Osteocyte (in vitro differentiated cells): ENCODE data around the gene CDH26. TPM values are rescaled to one million over a fixed set of nuclear protein-coding genes. Genes with fewer than 3 reads are reported as not detected.

ENCODE experiments used
- DNase-seq: peaks from one replicate; pipeline ENCODE4 v3.0.0; 2021; ENCODE audit warnings: mixed read lengths; ENCODE audit not compliant: unreplicated experiment; ENCODE audit errors: extremely low spot score
- H3K27ac Mint-ChIP-seq: one replicate; pipeline ENCODE4 v1.8.0; 2021; ENCODE audit warnings: mild to moderate bottlenecking, mixed read lengths; ENCODE audit not compliant: unreplicated experiment
- H3K27me3 Mint-ChIP-seq: one replicate; pipeline ENCODE4 v1.8.0; 2021; ENCODE audit warnings: mixed read lengths; ENCODE audit not compliant: unreplicated experiment
- H3K36me3 Mint-ChIP-seq: one replicate; pipeline ENCODE4 v1.8.0; 2021; ENCODE audit warnings: mixed read lengths; ENCODE audit not compliant: unreplicated experiment
- H3K4me1 Mint-ChIP-seq: one replicate; pipeline ENCODE4 v1.8.0; 2021; ENCODE audit warnings: mixed read lengths; ENCODE audit not compliant: unreplicated experiment
- H3K4me3 Mint-ChIP-seq: one replicate; pipeline ENCODE4 v1.8.0; 2021; ENCODE audit warnings: mild to moderate bottlenecking, moderate library complexity, mixed read lengths; ENCODE audit not compliant: unreplicated experiment
- H3K9me3 Mint-ChIP-seq: one replicate; pipeline ENCODE4 v1.8.0; 2021; ENCODE audit warnings: mixed read lengths; ENCODE audit not compliant: unreplicated experiment
- total RNA-seq: library from RNA; stranded (reverse); gene quantifications from 2 replicates; pipeline ENCODE4 v1.2.1, GENCODE V29; 2021
- TF ChIP-seq, protein P1 (sequence below): fragments of 200-600 bp; sonication (generic); IDR thresholded peaks from 2 replicates; pipeline ENCODE4 v1.5.0; 2021; ENCODE audit warnings: antibody characterized with exemption, mild to moderate bottlenecking, moderate library complexity

The CDH26 gene
- total RNA-seq, 1 donor from 2014 or later: 0.46 TPM

- Mint-ChIP-seq H3K4me1 (peaks cover 41% of the 10 kb centered on the region), H3K4me3 (no peak overlapping the region), H3K36me3 (no peaks in the 10 kb centered on the region), H3K27me3 (peaks cover 3% of the 10 kb centered on the region), H3K9me3 (no peaks in the 10 kb centered on the region), H3K27ac (peak overlapping the region; percentile 79)
- TF ChIP-seq, protein P1, sequence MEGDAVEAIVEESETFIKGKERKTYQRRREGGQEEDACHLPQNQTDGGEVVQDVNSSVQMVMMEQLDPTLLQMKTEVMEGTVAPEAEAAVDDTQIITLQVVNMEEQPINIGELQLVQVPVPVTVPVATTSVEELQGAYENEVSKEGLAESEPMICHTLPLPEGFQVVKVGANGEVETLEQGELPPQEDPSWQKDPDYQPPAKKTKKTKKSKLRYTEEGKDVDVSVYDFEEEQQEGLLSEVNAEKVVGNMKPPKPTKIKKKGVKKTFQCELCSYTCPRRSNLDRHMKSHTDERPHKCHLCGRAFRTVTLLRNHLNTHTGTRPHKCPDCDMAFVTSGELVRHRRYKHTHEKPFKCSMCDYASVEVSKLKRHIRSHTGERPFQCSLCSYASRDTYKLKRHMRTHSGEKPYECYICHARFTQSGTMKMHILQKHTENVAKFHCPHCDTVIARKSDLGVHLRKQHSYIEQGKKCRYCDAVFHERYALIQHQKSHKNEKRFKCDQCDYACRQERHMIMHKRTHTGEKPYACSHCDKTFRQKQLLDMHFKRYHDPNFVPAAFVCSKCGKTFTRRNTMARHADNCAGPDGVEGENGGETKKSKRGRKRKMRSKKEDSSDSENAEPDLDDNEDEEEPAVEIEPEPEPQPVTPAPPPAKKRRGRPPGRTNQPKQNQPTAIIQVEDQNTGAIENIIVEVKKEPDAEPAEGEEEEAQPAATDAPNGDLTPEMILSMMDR: peak; percentile 89
- no peak for DNase-seq
Observed at GRCh38 chr20:60057123-60057865, 99.1 kb downstream of the CDH26 start.

GRCh38 chr20:60057866-60058807, 99.9 kb downstream of the CDH26 start:
- DNase-seq: peak; percentile 82
- H3K9me3 Mint-ChIP-seq: no peaks in the 10 kb centered on the region
- H3K36me3 Mint-ChIP-seq: no peaks in the 10 kb centered on the region
- peak overlapping the region; percentile 79 for H3K27ac Mint-ChIP-seq
- H3K4me1 Mint-ChIP-seq: peaks cover 49% of the 10 kb centered on the region
- H3K27me3 Mint-ChIP-seq: peaks cover 3% of the 10 kb centered on the region
- TF ChIP-seq, protein P1: no peak
- no peak overlapping the region for H3K4me3 Mint-ChIP-seq

- Mint-ChIP-seq H3K4me3 (no peak overlapping the region), H3K4me1 (peaks cover 57% of the 10 kb centered on the region), H3K27me3 (no peaks in the 10 kb centered on the region), H3K9me3 (no peaks in the 10 kb centered on the region), H3K27ac (peak overlapping the region; percentile 79), H3K36me3 (no peaks in the 10 kb centered on the region)
- TF ChIP-seq, protein P1: no peak
- DNase-seq: peak; percentile 59
Observed at GRCh38 chr20:60058879-60059278, 100.7 kb downstream of the CDH26 start.

DNA sequence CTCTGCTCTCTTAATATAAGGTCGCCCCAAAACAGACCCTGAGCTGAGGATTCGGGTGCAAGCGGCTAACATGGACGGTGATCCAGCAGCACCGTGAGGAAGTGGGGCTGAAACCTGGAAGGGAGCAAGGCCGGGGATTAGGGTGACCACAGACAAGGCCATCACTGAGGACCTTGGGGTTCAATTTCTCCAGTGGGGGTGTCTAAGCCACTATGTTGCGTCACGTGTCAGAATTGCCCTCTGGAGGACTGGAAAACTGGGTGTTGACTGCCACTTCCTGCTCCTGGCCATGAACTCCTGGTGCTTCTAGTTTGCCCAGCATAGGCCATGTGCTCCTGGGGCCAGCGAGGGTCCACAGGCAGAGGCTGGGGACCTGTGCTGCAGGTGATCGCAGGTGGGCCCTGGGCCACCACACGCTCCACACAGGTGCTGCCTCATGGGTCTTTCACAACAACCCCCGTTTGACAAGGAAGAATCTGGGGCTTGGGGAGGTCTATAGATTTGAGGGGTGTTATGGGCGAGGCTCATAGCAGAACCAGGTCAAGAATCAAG, 101.9 kb downstream of the CDH26 start:
- Mint-ChIP-seq H3K27me3 (no peaks in the 10 kb centered on the region), H3K4me1 (peaks cover 60% of the 10 kb centered on the region), H3K9me3 (no peaks in the 10 kb centered on the region), H3K36me3 (no peaks in the 10 kb centered on the region), H3K27ac (no peak overlapping the region), H3K4me3 (no peak overlapping the region)
- TF ChIP-seq, protein P1: no peak
- DNase-seq: no peak
